ENCODE data around the gene LMX1B.

The LMX1B gene

GRCh38 chr9:126684345-126684744 is 70.6 kb downstream of the LMX1B start:
- H3K27ac ChIP-seq: no peak overlapping the region
- H3K4me3 ChIP-seq: no peak overlapping the region
- TF ChIP-seq CTCF (IDR thresholded peaks at IDR 0.05): no peak
- DNase-seq (ENCODE audit: low spot score): no peak

- Histone ChIP-seq H3K4me3 (no peak overlapping the region), H3K27ac (no peak overlapping the region)
- TF ChIP-seq CTCF (IDR thresholded peaks at IDR 0.05): no peak
- DNase-seq (ENCODE audit: low spot score): no peak
These were observed 71.3 kb downstream of the LMX1B start for GRCh38 chr9:126684965-126685465.

GRCh38 chr9:126687930-126688461 is 74.3 kb downstream of the LMX1B start:
- Histone ChIP-seq H3K27ac (no peak overlapping the region), H3K4me3 (no peak overlapping the region)
- no peak for DNase-seq (ENCODE audit: low spot score)
- TF ChIP-seq CTCF (IDR thresholded peaks at IDR 0.05): no peak

- Histone ChIP-seq H3K27ac (no peak overlapping the region), H3K4me3 (no peak overlapping the region)
- DNase-seq (ENCODE audit: low spot score): no peak
- no peak for TF ChIP-seq CTCF (IDR thresholded peaks at IDR 0.05)
These were observed 74.9 kb downstream of the LMX1B start for GRCh38 chr9:126688617-126689016.

GRCh38 chr9:126689027-126689825 is 75.5 kb downstream of the LMX1B start:
- H3K27ac ChIP-seq: no peak overlapping the region
- no peak overlapping the region for H3K4me3 ChIP-seq
- DNase-seq (ENCODE audit: low spot score): no peak
- no peak for TF ChIP-seq CTCF (IDR thresholded peaks at IDR 0.05)

GRCh38 chr9:126690431-126691051 is 76.8 kb downstream of the LMX1B start:
- peak; percentile 47 for TF ChIP-seq CTCF (IDR thresholded peaks at IDR 0.05)
- no peak overlapping the region for H3K27ac ChIP-seq
- DNase-seq (ENCODE audit: low spot score): no peak
- no peak overlapping the region for H3K4me3 ChIP-seq
